Activated T-helper 2 cell treated with anti-CD3 and anti-CD28 coated beads, Interferon-gamma antibody, Interleukin-2, Interleukin-4, amounts not matched to agents 10 μg/mL and 5 μg/mL and 100 μg/mL, durations not matched to agents 14 hours and 24 hours and 36 hours (primary cell): ENCODE results near the gene HCAR1. TPM values are rescaled to one million over a fixed set of nuclear protein-coding genes. Genes with fewer than 3 reads are reported as not detected.
"Not testable (repeated sequence)": the region's sequence is repeated elsewhere in the genome, so short reads cannot be mapped to it uniquely, and the experiment has no call there.

Experiments
- DNase-seq: peaks from one replicate; pipeline ENCODE4 v3.0.0; 2021; ENCODE audit warnings: low spot score
- H3K27ac Mint-ChIP-seq: one replicate; pipeline ENCODE4 v1.8.0; 2021; ENCODE audit warnings: mixed read lengths
- H3K27me3 Mint-ChIP-seq: one replicate; pipeline ENCODE4 v1.8.0; 2021; ENCODE audit warnings: low read depth, mixed read lengths
- H3K36me3 Mint-ChIP-seq: one replicate; pipeline ENCODE4 v1.8.0; 2021; ENCODE audit warnings: low read depth, mixed read lengths
- H3K4me1 Mint-ChIP-seq: one replicate; pipeline ENCODE4 v1.8.0; 2021; ENCODE audit warnings: low read depth, mixed read lengths
- H3K4me3 Mint-ChIP-seq: one replicate; pipeline ENCODE4 v1.8.0; 2021; ENCODE audit warnings: low read depth, mild to moderate bottlenecking, moderate library complexity, mixed read lengths
- H3K9me3 Mint-ChIP-seq: one replicate; pipeline ENCODE4 v1.8.0; 2021; ENCODE audit warnings: mixed read lengths
- intact Hi-C: fragments of 100-400 bp; cut with micrococcal nuclease; formaldehyde crosslinking; loops from one replicate; pipeline ENCODE4 v1.15.1; 2023
- total RNA-seq: library from RNA; stranded (reverse); gene quantifications from 2 replicates; pipeline ENCODE4 v1.2.3, GENCODE V29; 2022

Gene HCAR1
- total RNA-seq, 1 donor from 2014 or later, result 2.6 TPM

DNA sequence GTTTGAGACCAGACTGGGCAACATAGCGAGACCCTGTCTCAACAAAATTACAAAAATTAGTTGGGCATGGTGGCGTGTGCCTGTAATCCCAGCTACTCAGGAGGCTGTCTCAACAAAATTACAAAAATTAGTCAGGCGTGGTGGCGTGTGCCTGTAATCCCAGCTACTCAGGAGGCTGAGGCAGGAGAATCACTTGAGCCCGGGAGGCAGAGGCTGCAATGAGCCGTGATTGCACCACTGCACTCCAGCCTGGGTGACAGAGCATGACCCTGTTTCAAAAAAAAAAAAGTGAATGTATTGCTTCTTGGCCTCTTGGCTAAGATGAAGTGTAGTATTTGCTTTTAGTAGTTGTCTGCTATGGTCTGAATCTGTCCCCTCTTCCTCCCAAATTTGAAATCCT, 49.7 kb downstream of the HCAR1 start:
- H3K27ac Mint-ChIP-seq, DNase-seq, intact Hi-C loops: not testable (repeated sequence)

DNA sequence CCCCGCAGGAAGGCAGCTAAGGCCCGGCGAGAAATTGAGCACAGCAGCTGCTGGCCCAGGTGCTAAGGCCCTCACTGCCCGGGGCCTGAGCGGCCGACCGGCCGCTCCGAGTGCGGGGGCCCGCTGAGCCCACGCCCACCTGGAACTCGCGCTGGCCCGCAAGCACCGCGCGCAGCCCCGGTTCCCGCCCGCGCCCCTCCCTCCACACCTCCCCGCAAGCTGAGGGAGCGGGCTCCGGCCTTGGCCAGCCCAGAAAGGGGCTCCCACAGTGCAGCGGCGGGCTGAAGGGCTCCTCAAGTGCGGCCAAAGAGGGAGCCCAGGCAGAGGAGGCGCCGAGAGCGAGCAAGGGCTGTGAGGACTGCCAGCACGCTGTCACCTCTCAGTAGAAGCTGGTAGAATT, 53.9 kb downstream of the HCAR1 start:
- H3K27ac Mint-ChIP-seq, H3K4me3 Mint-ChIP-seq, H3K4me1 Mint-ChIP-seq, intact Hi-C loops, DNase-seq, H3K36me3 Mint-ChIP-seq, H3K9me3 Mint-ChIP-seq: not testable (repeated sequence)
- peaks cover 10% of the 10 kb centered on the region for H3K27me3 Mint-ChIP-seq

More for the DNA sequence above, 49.7 kb downstream of the HCAR1 start:
- H3K9me3 Mint-ChIP-seq, H3K4me3 Mint-ChIP-seq, H3K27me3 Mint-ChIP-seq, H3K4me1 Mint-ChIP-seq, H3K36me3 Mint-ChIP-seq: not testable (repeated sequence)

Other genes starting within 250 kb of the HCAR1 start
- 38.6 and 39.7 TPM in 2 replicates for gene ZCCHC8, start 229.9 kb downstream of the HCAR1 start, total RNA-seq
- 105 and 107 TPM in 2 replicates for gene RSRC2, start 203.9 kb downstream of the HCAR1 start, total RNA-seq
- 121 and 122 TPM in 2 replicates for gene KNTC1, start 203.6 kb downstream of the HCAR1 start, total RNA-seq
- gene HCAR2, start 27.5 kb downstream of the HCAR1 start, total RNA-seq, result 0.16 TPM in 2 replicates
- gene HCAR3, start 14.0 kb downstream of the HCAR1 start, total RNA-seq, result 0.34 and 0.46 TPM in 2 replicates
- 76.7 and 79.6 TPM in 2 replicates for gene DENR, start 22.0 kb upstream of the HCAR1 start, total RNA-seq
- 0.39 and 0.62 TPM in 2 replicates for gene CCDC62, start 43.7 kb upstream of the HCAR1 start, total RNA-seq
- gene HIP1R, start 104.6 kb upstream of the HCAR1 start, total RNA-seq, result 28.8 and 29.0 TPM in 2 replicates
- gene VPS37B, start 165.3 kb upstream of the HCAR1 start, total RNA-seq, result 11.5 and 11.7 TPM in 2 replicates
- gene ABCB9, start 235.6 kb upstream of the HCAR1 start, total RNA-seq, result 4.4 and 5.4 TPM in 2 replicates
- gene OGFOD2, start 244.4 kb upstream of the HCAR1 start, total RNA-seq, result 20.3 and 21.3 TPM in 2 replicates
- 161 and 168 TPM in 2 replicates for gene ARL6IP4, start 249.8 kb upstream of the HCAR1 start, total RNA-seq